ENCODE data around the gene SLC6A17.

- no peak for TF ChIP-seq CTCF (IDR thresholded peaks at IDR 0.05; ENCODE audit: insufficient read depth, low read length)
- TF ChIP-seq POLR2AphosphoS5 (IDR thresholded peaks at IDR 0.05; ENCODE audit: low read depth): no peak
These were observed 30.5 kb upstream of the SLC6A17 start for GRCh38 chr1:110119843-110120242.
